IPS DF 4.7 (cell line): Measurements from ENCODE around the gene ADAM29.
"Not testable (repeated sequence)": the region's sequence is repeated elsewhere in the genome, so short reads cannot be mapped to it uniquely, and the experiment has no call there.

Source experiments
- DNase-seq: peaks from one replicate; pipeline ENCODE4 v3.0.0-alpha.2; 2013; ENCODE audit warnings: low spot score; ENCODE audit errors: extremely low read depth

Gene ADAM29

DNA sequence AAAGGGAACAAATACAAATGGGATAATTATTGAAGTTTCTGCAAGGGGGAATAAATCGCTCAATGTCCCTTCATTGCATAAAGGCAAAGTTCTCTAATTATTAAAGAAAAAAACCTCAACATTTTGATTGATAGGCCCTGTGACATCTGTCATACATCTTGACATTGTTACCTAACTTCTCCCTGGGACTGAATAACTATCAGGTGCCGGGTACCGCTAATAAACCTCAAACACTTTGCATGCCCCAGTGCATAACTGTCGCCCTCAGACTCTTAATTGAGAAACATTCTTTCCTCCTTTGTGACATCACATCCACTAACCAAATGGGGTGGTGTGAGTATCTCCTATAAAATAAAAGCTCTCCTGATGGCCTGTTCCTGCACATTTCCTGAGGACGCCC, at the start of gene ADAM29:
Gene ADAM29 (plus strand): TSS at position 301 of the 400 bp plus-strand sequence. CDS start 57,168 bp downstream, outside the sequence.
- no peak for DNase-seq

DNA sequence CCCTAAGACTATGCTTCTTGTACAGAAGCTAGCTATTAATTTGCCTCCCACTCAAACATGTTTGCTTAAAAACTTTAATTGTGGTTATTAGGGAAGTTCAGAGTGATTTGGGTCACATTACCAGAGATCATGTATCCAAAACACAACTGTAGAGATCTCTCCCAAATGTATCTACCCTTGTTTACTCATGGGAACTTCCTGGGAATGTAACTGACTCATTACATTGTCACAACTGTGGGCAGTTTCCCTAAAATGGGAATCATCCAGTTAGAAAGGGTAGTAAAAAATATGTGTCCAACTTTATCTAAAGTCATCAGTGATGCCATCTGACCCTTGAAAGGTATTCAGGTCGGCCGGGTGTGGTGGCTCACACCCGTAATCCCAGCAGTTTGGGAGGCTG, 48.8 kb upstream of the ADAM29 start:
- DNase-seq: no peak

DNA sequence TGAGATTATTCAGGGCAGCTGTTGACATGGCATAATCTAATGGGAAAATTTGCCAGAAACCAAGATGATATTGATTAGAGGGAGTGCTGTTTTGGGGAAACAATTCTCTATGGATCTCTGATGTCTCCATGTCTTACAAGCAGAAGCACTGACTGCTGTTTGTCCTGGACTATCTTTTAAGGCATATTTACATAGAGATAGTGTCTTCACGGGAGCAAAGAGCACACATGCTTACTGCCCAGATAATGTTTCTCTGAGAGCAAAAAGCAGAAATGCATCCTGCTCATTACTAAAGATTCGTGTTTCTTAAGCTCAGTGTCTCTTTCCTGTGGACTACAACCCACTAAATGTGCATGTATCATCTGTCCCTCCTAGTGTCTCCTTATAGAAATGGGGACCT, 47.8 kb upstream of the ADAM29 start:
- no peak for DNase-seq

DNA sequence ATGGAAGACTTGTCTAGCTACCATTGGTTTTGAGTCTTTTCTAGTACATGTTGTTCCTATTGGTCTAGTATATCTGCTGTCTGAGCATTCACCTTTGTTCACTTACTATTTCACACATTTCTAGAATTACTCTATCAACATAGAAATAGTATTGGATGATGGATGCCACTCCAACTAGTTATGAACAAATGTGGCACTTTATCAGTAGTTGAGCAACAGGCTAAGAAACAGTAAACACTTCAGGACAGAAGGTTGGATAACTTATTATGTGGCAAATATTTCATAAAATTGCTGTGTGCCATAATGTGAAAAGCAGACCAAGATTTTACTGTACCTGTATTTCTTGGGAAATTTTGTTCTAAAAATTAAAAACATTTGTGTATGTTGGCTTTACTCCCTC, 46.8 kb upstream of the ADAM29 start:
- DNase-seq: no peak

DNA sequence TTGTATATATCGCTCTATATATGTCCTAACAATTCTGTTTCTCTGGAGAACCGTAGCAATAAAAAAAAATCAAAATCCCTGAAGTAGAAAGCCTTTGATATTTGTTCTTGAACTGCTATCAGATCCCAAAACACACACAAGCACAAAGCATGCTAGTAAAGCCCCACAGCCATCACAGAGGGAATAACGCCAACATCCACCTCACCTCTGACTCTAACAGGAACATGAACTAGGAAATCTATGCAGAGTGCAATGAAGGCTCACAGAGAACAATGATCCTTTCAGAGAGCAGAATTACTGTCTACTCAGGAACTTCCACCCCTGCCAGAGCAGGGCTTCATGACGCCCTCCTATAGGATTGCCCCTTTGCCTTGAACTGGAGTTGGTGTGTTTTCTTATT, 45.0 kb upstream of the ADAM29 start:
- DNase-seq: not testable (repeated sequence)

DNA sequence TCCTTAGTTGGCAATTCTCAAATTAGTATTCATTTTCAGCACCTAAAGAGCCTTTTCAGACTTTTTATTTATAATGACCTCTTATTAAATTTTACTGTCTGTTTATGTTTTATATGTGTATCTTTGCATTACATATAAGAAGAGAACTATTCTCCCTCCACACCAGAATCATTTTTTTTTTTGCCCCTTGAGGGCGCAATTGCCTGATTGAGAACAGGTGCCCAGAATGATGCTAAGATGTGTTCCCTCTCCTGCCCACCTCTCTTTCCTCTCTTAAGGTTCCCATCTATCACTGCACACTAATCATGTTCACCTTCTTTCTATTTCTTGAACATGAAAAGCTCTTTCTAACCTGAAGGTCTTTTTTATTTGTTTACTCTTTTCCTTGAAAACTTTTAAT, 44.2 kb upstream of the ADAM29 start:
- DNase-seq: peak; percentile 5

DNA sequence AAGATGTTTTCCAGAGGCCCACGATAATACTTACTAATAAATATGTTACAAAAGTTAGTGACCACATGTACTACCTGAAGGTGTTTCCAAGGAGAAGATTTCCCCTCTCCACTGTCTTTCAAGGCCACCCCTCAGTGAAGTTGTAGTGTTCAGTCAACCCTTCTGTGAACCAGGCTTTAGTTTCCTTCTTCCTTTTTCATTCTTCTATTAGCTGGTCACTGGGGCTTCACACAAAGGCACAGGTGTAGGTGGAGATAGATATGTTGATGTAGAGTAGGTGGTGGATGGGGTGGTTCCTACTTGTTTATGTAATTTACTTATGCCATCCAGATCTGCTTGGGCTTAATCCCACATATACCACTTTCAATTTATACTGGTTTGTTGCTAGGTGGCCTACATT, 43.3 kb upstream of the ADAM29 start:
- no peak for DNase-seq

DNA sequence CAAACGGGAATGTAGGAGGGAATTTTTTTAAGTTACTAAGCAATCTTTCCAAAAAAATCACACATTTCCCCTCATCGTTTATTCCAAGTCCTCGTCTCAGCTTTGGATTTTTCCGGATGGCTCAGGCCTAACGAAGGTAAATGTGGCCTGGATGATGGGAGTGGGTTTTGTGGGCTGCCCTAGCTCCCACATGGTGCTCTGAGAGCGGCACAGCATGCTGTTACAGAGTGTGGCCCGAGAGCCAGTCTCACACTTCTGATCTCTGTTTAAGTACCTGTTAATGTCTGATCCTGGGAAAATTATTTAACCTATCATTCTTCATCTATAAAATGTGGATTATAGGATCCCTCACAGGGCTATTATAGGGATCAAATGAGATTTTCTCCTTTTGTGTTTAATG, 38.2 kb upstream of the ADAM29 start:
- no peak for DNase-seq

DNA sequence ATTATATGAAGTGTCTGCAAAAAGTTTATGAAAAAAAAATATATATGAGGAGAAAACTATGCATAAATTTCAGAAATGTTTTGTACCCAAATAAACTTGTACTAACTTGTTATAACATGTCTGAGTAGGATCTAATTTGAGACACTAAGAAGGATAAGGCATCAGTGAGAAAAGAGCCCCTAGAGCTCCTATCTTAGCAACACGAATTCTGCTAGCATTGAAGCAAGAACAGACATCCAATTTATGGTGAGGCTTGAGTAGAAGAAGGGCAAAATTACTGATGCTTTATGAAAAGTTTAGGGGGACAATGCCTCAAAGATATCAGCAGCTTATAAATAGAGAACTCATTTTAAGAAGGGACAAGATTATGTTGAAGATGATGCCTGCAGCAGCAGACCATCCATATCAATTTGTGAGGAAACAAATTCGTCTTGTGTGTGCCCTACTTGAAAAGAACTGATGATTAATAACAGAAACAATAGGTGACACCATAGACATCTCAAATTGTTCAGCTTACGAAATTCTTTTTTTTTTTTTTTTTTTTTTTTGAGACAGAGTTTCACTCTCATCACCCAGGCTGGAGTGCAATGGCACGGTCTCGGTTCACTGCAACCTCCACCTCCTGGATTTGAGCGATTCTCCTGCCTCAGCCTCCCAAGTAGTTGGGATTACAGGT, 35.7 kb upstream of the ADAM29 start:
- no peak for DNase-seq

DNA sequence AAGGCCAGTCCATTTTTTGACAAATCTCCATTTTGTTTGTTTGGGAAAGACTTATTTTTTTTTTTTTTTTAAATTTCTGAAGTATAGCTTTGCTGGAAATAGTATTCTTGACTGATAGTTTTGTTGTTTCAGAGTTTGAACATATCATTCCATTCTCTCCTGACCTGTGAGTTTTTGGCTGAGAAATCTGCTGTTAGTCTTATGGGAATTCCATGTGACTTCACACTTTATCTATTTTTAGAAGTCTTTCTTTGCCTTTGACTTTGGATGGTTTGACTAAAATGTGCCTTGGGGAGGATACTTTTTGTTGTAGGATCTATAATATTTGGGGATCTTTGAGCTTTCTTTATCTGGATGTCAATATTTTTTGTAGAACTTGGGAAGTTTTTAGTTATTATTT, 10.7 kb upstream of the ADAM29 start:
- DNase-seq: no peak

DNA sequence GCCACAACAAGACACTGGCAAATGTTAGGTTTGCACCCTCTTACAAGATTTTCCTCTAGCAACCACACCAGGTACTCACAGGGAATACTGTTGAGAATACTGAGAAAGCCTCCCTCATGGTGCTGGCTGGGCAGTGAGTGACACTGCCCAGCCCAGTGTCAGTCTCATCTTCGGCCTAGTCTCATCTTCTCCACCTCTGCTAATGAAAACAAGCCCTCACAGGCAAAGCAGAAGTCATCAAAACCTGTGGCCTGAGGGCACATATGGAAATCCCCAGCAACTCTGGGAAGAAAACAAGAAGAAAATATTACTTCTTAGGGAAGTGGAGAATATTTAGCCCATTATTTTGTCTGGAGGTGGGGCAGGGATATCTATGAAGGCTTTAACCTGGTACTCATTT, 7.9 kb upstream of the ADAM29 start:
- DNase-seq: no peak

DNA sequence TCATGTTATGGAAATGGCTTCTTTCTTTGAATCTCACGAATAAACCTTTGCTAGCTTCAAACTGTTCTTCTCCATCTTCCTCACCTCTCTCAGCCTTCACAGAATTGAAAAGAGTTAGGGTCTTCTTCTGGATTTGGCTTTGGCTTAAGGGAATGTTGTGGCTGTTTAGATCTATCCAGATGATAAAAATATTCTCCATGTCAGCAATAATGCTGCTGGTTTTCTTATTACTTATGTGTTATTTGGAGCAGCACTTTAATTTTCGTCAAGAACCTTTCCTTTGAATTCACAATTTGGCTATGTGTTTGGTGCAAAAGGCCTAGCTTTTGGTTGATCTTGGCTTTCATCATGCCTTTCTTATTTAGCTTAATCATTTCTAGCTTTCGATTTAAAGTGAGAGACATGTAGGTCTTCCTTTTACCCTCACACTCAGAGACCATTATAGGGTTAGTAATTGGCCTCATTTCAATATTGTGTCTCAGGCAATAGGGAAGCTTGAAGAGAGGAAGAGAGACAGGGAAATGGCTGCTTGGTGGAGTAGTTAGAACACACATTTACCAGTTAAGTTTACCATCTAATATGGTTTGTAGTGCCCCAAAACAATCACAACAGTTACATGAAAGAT, 5.1 kb upstream of the ADAM29 start:
- no peak for DNase-seq

DNA sequence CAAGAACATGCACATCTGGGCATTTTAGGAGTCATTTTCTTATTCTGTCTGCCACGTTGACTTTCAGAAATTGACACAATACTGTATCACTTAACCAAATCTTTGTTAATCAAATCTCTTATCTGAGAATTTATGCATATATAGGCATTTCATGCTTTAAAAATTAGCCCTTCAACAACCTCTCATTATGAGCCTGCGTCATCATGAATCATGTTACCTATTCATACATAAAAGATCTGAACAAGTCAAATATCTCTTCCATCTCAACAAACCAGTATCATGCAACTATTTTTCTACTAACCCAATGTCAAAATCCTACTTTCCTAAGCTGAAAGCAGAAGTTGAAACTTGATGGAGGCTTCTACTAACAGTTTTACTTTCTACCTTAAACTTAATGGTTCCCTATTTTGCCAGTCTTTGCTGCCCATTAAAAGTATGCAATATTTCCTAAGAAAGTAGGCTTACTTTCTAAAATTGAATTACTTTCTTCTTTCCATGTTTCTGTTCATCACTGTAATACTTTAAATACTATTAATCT, 1.8 kb downstream of the ADAM29 start:
- DNase-seq: no peak

DNA sequence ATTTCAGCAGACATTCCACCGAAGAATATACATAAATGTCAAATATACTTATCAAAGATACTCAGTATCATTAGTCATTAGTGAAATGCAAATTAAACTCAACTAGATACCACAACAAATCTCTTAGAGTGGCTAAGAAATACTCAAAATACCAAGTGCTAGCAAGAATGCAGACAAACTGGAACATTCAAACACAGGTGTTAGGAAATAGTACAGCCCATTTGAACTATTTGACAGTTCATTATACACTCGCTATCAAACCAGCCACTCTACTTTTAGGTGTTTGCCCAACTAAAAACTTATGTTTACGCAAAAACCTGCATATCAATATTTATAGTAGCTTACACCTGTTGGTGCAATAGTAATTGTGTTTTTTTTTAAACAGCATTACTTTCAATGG, 8.8 kb downstream of the ADAM29 start:
- no peak for DNase-seq

DNA sequence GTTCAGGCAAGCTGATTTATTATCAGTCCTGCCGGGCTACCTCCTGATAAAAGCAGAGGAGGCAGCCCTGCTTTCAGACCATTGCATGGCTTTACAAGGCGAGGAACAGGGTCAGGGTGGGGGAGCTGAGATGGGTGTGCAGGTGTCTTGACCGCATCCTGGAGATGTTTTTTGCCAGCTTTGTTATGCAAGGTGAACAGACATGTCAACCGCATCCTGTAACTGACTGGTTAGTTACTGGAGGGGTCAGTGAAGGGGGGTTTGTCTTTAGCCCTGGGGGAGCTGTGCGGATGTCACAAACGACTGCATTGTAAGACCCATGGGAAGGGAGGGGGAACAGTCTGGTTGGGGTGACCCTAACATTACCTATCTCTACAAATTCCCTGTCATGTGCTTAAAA, 10.0 kb downstream of the ADAM29 start:
- DNase-seq: no peak

DNA sequence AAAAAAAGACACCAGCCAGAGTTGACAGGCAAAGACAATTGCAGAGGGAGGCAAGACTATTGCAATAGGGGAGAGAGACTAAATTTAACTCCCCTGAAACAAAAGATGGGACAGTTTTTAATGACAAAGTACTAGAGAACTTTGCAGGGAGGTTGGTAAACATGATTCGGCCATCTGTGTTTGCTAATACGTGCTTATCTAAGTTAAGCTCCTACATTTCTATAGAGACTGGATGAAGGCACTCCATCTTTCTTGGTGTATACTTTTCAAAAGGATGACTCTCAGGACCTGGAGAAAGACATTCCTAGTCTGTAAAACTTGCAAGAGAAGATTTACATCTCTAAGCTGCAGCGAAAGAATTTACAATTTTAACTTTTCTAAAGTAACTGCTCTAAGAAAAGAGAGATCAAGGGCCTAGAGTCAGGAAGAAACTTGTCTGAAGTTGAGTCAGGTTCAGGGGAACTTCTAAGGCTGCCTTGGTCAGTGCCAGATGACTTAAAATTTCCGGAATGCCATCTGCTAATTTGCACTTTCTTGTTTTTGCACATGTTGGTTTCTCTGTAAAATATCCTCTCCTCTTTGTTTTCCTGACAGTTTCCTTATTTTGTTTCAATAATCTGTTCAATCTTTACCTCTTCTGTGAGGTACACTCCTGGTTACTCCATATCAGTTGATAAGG, 10.6 kb downstream of the ADAM29 start:
- no peak for DNase-seq

DNA sequence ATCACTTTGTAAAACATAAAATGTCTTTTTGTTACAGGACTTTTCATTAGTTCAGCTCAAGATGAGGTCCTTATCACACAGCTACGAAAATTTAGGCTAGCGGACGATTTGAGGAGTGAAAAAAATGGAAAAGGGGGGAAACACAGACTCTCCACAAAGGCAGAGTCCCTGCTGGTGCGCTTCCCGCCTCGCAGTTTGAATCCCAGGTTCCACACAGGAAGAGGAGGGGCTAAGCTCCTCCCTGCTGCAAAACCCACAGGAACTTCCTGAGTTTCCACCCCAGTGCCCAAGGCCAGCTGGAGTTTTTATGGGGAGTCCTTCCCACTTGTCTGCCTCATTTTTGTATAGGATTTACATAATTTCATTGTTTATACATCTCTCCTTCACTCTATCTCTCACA, 11.2 kb downstream of the ADAM29 start:
- DNase-seq: no peak

DNA sequence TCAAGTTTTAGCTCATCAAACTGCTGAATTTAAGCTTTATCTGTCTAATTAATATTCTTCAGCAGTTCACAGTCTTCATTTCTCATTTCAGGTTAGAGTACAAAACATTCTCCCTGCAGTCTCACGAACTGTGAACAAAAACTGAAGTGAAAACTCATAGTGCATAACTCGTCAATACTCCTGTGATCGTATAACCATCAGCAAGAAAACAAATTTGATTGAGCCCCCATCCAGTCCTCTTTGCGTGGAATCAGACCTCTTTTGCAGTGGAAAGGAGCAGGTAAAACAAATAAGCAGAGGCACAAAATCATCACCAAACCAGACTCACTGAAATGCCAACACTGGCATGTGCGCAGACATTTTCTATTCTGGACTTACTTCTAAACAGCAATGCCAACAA, 12.7 kb downstream of the ADAM29 start:
- no peak for DNase-seq

DNA sequence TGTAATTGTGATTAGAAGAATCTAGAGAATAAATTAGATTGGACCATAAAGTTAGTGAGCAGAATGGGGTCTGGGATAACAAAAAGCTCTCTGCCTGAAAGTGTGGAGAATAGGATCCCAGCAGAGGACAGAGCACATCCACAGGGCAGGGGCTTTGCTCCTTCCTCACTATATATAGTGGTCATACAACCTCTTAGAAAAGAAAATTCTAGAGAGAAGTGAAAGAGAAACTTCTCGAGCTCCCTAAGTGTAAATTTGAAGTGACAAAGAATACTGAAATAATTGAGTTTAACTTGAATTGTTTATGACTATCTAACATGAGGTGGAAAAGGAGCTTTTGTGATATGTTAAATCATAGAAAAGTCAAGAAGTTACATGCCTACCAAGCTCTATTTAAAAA, 14.9 kb downstream of the ADAM29 start:
- DNase-seq: no peak

DNA sequence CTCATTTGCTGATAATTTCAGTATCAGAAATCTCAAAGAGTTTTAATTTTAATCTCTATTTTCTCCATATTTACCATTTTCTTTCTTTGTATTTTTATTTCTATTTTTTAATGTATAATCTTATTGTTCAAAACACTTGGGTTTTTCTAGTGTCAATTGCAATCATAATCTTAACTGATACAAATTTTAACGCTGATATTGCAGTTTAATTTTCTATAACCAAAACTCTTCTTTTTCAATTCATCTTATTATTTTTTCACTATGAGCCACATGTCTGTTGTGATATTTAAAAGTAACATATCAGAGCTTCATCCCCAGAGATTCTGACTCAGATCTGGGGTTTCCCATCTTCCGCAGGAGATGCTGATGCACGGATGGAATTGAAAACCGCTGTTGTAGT, 16.2 kb downstream of the ADAM29 start:
- DNase-seq: no peak

DNA sequence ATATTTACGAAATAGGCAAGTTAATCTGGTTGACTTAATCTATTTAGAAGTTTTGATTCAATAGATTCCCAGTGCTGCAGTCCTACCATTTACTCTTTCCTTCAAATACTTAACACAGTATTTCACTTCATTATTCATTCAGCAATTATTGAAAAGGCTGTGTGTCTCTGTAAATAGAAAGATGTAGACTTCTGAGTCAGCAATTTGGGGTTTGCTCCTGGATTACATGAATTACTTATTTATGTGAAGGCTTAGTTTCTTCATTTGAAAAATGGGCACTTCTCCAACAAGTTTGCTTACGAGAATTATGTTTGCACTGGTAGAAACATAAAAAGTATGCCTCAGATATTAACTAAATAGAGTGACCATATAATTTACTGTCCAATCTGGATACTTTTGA, 17.4 kb downstream of the ADAM29 start:
- DNase-seq: no peak

DNA sequence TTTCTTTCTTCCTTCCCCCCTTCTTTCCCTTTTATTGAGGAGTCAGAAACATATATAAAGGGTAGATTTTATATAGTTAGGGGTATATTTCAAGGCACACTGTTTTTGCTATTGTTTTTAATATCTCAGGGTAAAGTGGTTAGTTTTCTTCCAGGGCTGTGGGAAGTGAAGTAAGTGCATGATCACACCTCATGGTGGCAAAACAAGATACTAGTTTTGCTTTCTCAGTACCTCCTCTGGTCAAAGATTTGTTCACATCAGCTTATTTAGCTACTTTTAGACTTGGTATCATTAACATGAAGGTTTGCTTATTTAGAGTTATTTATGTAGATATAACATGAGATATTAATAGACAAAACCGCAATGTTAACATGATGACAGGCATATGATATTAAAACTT, 21.8 kb downstream of the ADAM29 start:
- DNase-seq: no peak

DNA sequence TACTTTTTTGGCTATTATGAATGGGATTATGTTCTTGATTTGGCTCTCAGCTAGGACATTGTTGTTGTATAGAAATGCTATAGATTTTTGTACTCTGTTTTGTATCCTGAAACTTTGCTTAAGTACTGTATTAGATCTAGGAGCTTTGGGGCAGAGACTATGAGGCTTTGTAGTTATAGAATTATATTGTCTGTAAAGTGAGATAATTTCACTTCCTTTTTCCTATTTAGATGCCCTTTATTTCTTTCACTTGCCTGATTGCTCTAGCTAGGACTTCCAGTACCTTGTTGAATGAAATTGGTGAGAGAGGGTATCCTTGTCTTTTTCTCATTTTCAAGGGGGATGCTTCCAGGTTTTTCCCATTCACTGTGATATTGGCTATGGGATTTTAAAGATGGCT, 28.1 kb downstream of the ADAM29 start:
- DNase-seq: no peak
